Left lung (tissue), 10 donors: ENCODE results near the gene CALR3. TPM values are rescaled to one million over a fixed set of nuclear protein-coding genes. Genes with fewer than 3 reads are reported as not detected.
"Not testable (repeated sequence)": the region's sequence is repeated elsewhere in the genome, so short reads cannot be mapped to it uniquely, and the experiment has no call there.

Experiments used
- ATAC-seq: fragments of 200-7000 bp; cut with Tn5 transposase; one replicate; pipeline ENCODE4 v1.9.1; 2020; ENCODE audit warnings: moderate library complexity
- DNase-seq, 4 donors: peaks; one replicate each; pipeline ENCODE4 v3.0.0-alpha.2; 2013 to 2020
- H3K27ac ChIP-seq, 2 donors: fragments of 200-600 bp; sonication (generic) in 1 of 2; one replicate each; pipeline versions ENCODE4 v1.5.0 to v1.8.0; 2020 to 2021
- H3K27me3 ChIP-seq, 2 donors: fragments of 200-600 bp; sonication (generic) in 1 of 2; one replicate each; pipeline versions ENCODE4 v1.5.0 to v1.8.0; 2020 to 2021
- H3K36me3 ChIP-seq, 2 donors: fragments of 200-600 bp; sonication (generic) in 1 of 2; one replicate each; pipeline versions ENCODE4 v1.5.0 to v1.8.0; 2020 to 2021
- H3K4me1 ChIP-seq, 2 donors: fragments of 200-600 bp; one replicate each; pipeline ENCODE4 v1.8.0; 2021
- H3K4me3 ChIP-seq, 2 donors: fragments of 200-600 bp; sonication (generic) in 1 of 2; one replicate each; pipeline versions ENCODE4 v1.5.0 to v1.8.0; 2020 to 2021; ENCODE audit warnings: mild to moderate bottlenecking in 1 of 2
- H3K9me3 ChIP-seq, 2 donors: fragments of 200-600 bp; sonication (generic) in 1 of 2; one replicate each; pipeline versions ENCODE4 v1.5.0 to v1.8.0; 2020 to 2021
- CTCF ChIP-seq, 2 donors: fragments of 200-600 bp; sonication (generic) in 1 of 2; IDR thresholded peaks; one replicate each; pipeline versions ENCODE4 v1.5.0 to v1.8.0; 2021; ENCODE audit warnings: antibody characterized with exemption in 2 of 2
- intact Hi-C, 2 donors: fragments of 100-400 bp; cut with DNase I; formaldehyde crosslinking; loops; one replicate each; pipeline versions ENCODE4 v1.11.2 to v1.14.2; 2022
- polyA plus RNA-seq, 6 donors: library from polyadenylated mRNA; unstranded; fragments of 120-200 nt; gene quantifications; one replicate each; pipeline ENCODE4 v1.2.1, GENCODE V29; 2013; ENCODE audit not compliant: insufficient read length in 6 of 6
- total RNA-seq, 2 donors: library from RNA; stranded (reverse); fragmentation: NEBNext Ultra II Directional; extraction: Animal tissue kit (Norgen Biotek cat#: 25700); gene quantifications; one replicate each; pipeline ENCODE4 v1.2.1, GENCODE V29; 2021
- donor health status: DM: no; HTN: yes; CAD: no.
- donor health status: DM: no; HTN: no; CAD: no.

CALR3 gene
- total and polyA plus RNA-seq, 8 donors, result 0.26 TPM; not detected in 7

- peaks cover 0 to 75% of the 10 kb centered on the region in 2 donors for H3K36me3 ChIP-seq
- H3K27ac ChIP-seq, result no peak overlapping the region
- no peaks in the 10 kb centered on the region for H3K27me3 ChIP-seq
- H3K4me3 ChIP-seq, result no peak overlapping the region
- H3K4me1 ChIP-seq, result no peaks in the 10 kb centered on the region
- intact Hi-C loops, result no loop called here
- ATAC-seq (no peak), DNase-seq (no peak)
- H3K9me3 ChIP-seq, result no peaks in the 10 kb centered on the region
- TF ChIP-seq CTCF (IDR thresholded peaks at IDR 0.05), result no peak
These were observed 18.5 kb upstream of the CALR3 start for GRCh38 chr19:16514383-16515019.

- intact Hi-C loops, H3K4me1 ChIP-seq, DNase-seq, H3K27me3 ChIP-seq, ATAC-seq, H3K27ac ChIP-seq, H3K4me3 ChIP-seq, H3K9me3 ChIP-seq: not testable (repeated sequence)
- peaks cover 0 to 62% of the 10 kb centered on the region in 2 donors for H3K36me3 ChIP-seq
These were observed 16.6 kb upstream of the CALR3 start for GRCh38 chr19:16512611-16513010.

- no peak overlapping the region for H3K4me3 ChIP-seq
- intact Hi-C loops, result no loop called here
- H3K9me3 ChIP-seq, result no peaks in the 10 kb centered on the region
- H3K36me3 ChIP-seq, result peaks cover 0 to 52% of the 10 kb centered on the region in 2 donors
- H3K27me3 ChIP-seq, result no peaks in the 10 kb centered on the region
- DNase-seq (peak in 2 of 4 donors; percentile 61 to 77), ATAC-seq (peak; percentile 37)
- H3K4me1 ChIP-seq, result no peaks in the 10 kb centered on the region
- no peak for TF ChIP-seq CTCF (IDR thresholded peaks at IDR 0.05)
- peak overlapping the region in 1 of 2 donors; percentile 5 for H3K27ac ChIP-seq
These were observed 13.4 kb upstream of the CALR3 start for GRCh38 chr19:16509141-16510061.

- intact Hi-C loops, result no loop called here
- no peak overlapping the region for H3K27ac ChIP-seq
- H3K27me3 ChIP-seq, result no peaks in the 10 kb centered on the region
- peaks cover 0 to 53% of the 10 kb centered on the region in 2 donors for H3K36me3 ChIP-seq
- no peak overlapping the region for H3K4me3 ChIP-seq
- ATAC-seq, result no peak
- no peaks in the 10 kb centered on the region for H3K4me1 ChIP-seq
- TF ChIP-seq CTCF (IDR thresholded peaks at IDR 0.05), result no peak
- no peaks in the 10 kb centered on the region for H3K9me3 ChIP-seq
- DNase-seq, result no peak
These were observed 12.6 kb upstream of the CALR3 start for GRCh38 chr19:16508546-16508945.

- no peak overlapping the region for H3K27ac ChIP-seq
- H3K27me3 ChIP-seq, result no peaks in the 10 kb centered on the region
- peaks cover 0 to 52% of the 10 kb centered on the region in 2 donors for H3K36me3 ChIP-seq
- H3K9me3 ChIP-seq, result no peaks in the 10 kb centered on the region
- H3K4me1 ChIP-seq, result no peaks in the 10 kb centered on the region
- intact Hi-C loops, result no loop called here
- no peak overlapping the region for H3K4me3 ChIP-seq
- ATAC-seq (no peak), DNase-seq (no peak)
- no peak for TF ChIP-seq CTCF (IDR thresholded peaks at IDR 0.05)
These were observed 11.0 kb upstream of the CALR3 start for GRCh38 chr19:16506961-16507360.

GRCh38 chr19:16506161-16506560 lies 10.2 kb upstream of the CALR3 start:
- H3K9me3 ChIP-seq, H3K27ac ChIP-seq, H3K4me1 ChIP-seq, H3K27me3 ChIP-seq, DNase-seq, ATAC-seq, intact Hi-C loops, H3K4me3 ChIP-seq: not testable (repeated sequence)
- H3K36me3 ChIP-seq, result peaks cover 0 to 54% of the 10 kb centered on the region in 2 donors
